WI38 (cell line): ENCODE measurements around the gene TMEM175.

ENCODE experiments used
- H3K4me3 ChIP-seq: 2 replicates; pipeline ENCODE4 v1.5.1; 2011; ENCODE audit warnings: low read depth, mild to moderate bottlenecking, control low read depth, low read length
- CTCF ChIP-seq: IDR thresholded peaks from 2 replicates; pipeline ENCODE4 v1.5.1; 2012; ENCODE audit warnings: low read depth, mild to moderate bottlenecking, control low read depth, low read length

The TMEM175 gene

GRCh38 chr4:989722-990471 lies 57.6 kb downstream of the TMEM175 start:
- TF ChIP-seq CTCF: no peak
- no peak overlapping the region for H3K4me3 ChIP-seq

GRCh38 chr4:990746-991367 lies 58.6 kb downstream of the TMEM175 start:
- no peak for TF ChIP-seq CTCF
- no peak overlapping the region for H3K4me3 ChIP-seq

GRCh38 chr4:991451-992296 lies 59.4 kb downstream of the TMEM175 start:
- TF ChIP-seq CTCF: no peak
- H3K4me3 ChIP-seq: no peak overlapping the region

GRCh38 chr4:992297-993110 lies 60.2 kb downstream of the TMEM175 start:
- no peak overlapping the region for H3K4me3 ChIP-seq
- no peak for TF ChIP-seq CTCF

GRCh38 chr4:993111-994029 lies 61.1 kb downstream of the TMEM175 start, which contains the start of gene SLC26A1:
Gene SLC26A1 (minus strand): TSS chr4:993404. CDS start chr4:991703, 1,701 bp downstream.
- H3K4me3 ChIP-seq: no peak within 1 kb of the TSS
- TF ChIP-seq CTCF: no peak
